ENCODE results near the gene CDK14. TPM values are rescaled to one million over a fixed set of nuclear protein-coding genes. Genes with fewer than 3 reads are reported as not detected.

The CDK14 gene
- total and polyA plus RNA-seq, 2 donors (not counting 1 experiment from before 2014, with no cell fraction given), result 42.1 to 167 TPM

DNA sequence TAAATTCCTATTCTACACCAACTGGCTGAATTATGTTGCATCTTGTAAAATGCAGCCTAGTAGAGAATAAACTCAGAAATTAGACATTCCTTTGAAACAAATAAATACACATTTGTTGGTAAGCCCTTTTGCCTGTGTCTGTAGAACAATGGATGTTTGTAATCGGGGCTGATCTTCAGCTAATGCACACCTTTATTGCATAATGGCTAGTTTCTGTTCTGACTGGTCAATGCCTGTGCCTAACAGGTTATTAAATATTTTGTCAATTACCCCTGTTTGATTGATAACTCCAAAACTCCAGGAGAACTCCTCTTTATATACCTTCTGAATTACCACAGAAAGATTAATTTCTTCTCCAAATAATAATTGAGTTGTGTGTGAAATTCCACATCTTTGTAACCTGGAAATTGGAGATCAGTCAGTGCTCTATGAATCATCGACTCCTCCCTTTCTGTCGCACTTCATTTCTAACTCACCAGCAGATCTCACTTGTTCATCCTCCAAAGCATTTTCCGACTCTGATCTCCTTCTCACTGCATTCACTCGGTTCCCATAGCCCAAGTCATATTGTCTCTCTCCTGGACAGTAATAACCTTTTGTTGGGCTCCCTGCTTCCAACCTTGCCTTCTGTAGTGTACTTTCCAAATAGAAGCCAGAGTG, 472.1 kb downstream of the CDK14 start:
- H3K27me3 ChIP-seq (replicated peaks in 1 of 4; ENCODE audit: control extremely low read depth in 1 of 4, control insufficient read depth in 3 of 4, insufficient read depth in 4 of 4, low read length in 3 of 4), result no peaks in the 10 kb centered on the region
- H3K27ac ChIP-seq (ENCODE audit: low read length in 2 of 2), result no peak overlapping the region
- Mint-ChIP-seq H3K27me3 (no peaks in the 10 kb centered on the region), H3K4me3 (no peak overlapping the region), H3K27ac (no peak overlapping the region), H3K9me3 (ENCODE audit: insufficient read depth) (no peaks in the 10 kb centered on the region), H3K4me1 (peaks cover 27% of the 10 kb centered on the region)
- H3K4me1 ChIP-seq (ENCODE audit: control insufficient read depth in 2 of 2, insufficient read depth in 2 of 2, low read length in 2 of 2), result no peaks in the 10 kb centered on the region
- no peak for DNase-seq
- H3K9ac ChIP-seq (ENCODE audit: low read length), result no peak overlapping the region
- TF ChIP-seq EZH2 (IDR thresholded peaks at IDR 0.05; ENCODE audit: borderline replicate concordance, insufficient read depth, low read depth, low read length, poor library complexity, severe bottlenecking), result no peak
- TF ChIP-seq, protein P1, sequence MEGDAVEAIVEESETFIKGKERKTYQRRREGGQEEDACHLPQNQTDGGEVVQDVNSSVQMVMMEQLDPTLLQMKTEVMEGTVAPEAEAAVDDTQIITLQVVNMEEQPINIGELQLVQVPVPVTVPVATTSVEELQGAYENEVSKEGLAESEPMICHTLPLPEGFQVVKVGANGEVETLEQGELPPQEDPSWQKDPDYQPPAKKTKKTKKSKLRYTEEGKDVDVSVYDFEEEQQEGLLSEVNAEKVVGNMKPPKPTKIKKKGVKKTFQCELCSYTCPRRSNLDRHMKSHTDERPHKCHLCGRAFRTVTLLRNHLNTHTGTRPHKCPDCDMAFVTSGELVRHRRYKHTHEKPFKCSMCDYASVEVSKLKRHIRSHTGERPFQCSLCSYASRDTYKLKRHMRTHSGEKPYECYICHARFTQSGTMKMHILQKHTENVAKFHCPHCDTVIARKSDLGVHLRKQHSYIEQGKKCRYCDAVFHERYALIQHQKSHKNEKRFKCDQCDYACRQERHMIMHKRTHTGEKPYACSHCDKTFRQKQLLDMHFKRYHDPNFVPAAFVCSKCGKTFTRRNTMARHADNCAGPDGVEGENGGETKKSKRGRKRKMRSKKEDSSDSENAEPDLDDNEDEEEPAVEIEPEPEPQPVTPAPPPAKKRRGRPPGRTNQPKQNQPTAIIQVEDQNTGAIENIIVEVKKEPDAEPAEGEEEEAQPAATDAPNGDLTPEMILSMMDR (IDR thresholded peaks at IDR 0.05), result no peak
- peaks cover 0 to 4% (median 0%) of the 10 kb centered on the region in 3 donors for H3K9me3 ChIP-seq (ENCODE audit: control extremely low read depth in 1 of 3, control insufficient read depth in 2 of 3, insufficient read depth in 1 of 3, low read length in 2 of 3)
- H4K20me1 ChIP-seq (ENCODE audit: control insufficient read depth, insufficient read depth, low read length, poor library complexity, severe bottlenecking), result no peaks in the 10 kb centered on the region
- no peak overlapping the region for H3K4me3 ChIP-seq (ENCODE audit: control extremely low read depth in 1 of 5, extremely low read depth in 1 of 5, insufficient read depth in 1 of 5, low read depth in 2 of 5, low read length in 4 of 5)
- ATAC-seq (ENCODE audit: low read depth), result no peak
- 96% methylated on average over 4 of the region's 5 CpGs for WGBS (ENCODE audit: insufficient coverage)
- no peak overlapping the region for H3K4me2 ChIP-seq (replicated peaks; ENCODE audit: low read depth, low read length, poor library complexity, severe bottlenecking)
- peaks cover 2 to 19% of the 10 kb centered on the region in 2 experiments for H3K36me3 ChIP-seq (replicated peaks in 1 of 2; ENCODE audit: control extremely low read depth in 1 of 2, control insufficient read depth in 1 of 2, extremely low read depth in 1 of 2, insufficient read depth in 2 of 2, low read length in 1 of 2)
- POLR2A ChIA-PET, result no interaction called here
- intact Hi-C loops (cut with micrococcal nuclease), result no loop called here
- CTCF ChIA-PET, result interaction anchor here (1.0 to 2.5 kb wide), 2 partner anchors 22 to 613 kb away, joined by 3 to 5 read pairs; no protein-coding TSS in a partner anchor
- H3K79me2 ChIP-seq (ENCODE audit: control insufficient read depth, insufficient read depth, low read length), result no peaks in the 10 kb centered on the region
- no peak overlapping the region for H2AFZ ChIP-seq (ENCODE audit: insufficient read depth, low read depth, low read length, poor library complexity, severe bottlenecking)

- no peak overlapping the region for H2AFZ ChIP-seq (ENCODE audit: insufficient read depth, low read depth, low read length, poor library complexity, severe bottlenecking)
- intact Hi-C loops (cut with micrococcal nuclease), result no loop called here
- CTCF ChIA-PET, result interaction anchor here (2.5 kb wide), 1 partner anchor 21 kb away, joined by 5 read pairs; no protein-coding TSS in a partner anchor
- 100% methylated on average over 1 of the region's 4 CpGs for WGBS (ENCODE audit: insufficient coverage)
- DNase-seq (no peak), ATAC-seq (ENCODE audit: low read depth) (no peak)
- POLR2A ChIA-PET, result no interaction called here
- H3K79me2 ChIP-seq (ENCODE audit: control insufficient read depth, insufficient read depth, low read length), result no peaks in the 10 kb centered on the region
- no peak overlapping the region for H3K27ac ChIP-seq (ENCODE audit: low read length in 2 of 2)
- Mint-ChIP-seq H3K27me3 (no peaks in the 10 kb centered on the region), H3K4me3 (no peak overlapping the region), H3K4me1 (peaks cover 24% of the 10 kb centered on the region), H3K27ac (no peak overlapping the region), H3K9me3 (ENCODE audit: insufficient read depth) (no peaks in the 10 kb centered on the region)
- H4K20me1 ChIP-seq (ENCODE audit: control insufficient read depth, insufficient read depth, low read length, poor library complexity, severe bottlenecking), result no peaks in the 10 kb centered on the region
- H3K36me3 ChIP-seq (replicated peaks in 1 of 2; ENCODE audit: control extremely low read depth in 1 of 2, control insufficient read depth in 1 of 2, extremely low read depth in 1 of 2, insufficient read depth in 2 of 2, low read length in 1 of 2), result peaks cover 2 to 19% of the 10 kb centered on the region in 2 experiments
- H3K27me3 ChIP-seq (replicated peaks in 1 of 4; ENCODE audit: control extremely low read depth in 1 of 4, control insufficient read depth in 3 of 4, insufficient read depth in 4 of 4, low read length in 3 of 4), result no peaks in the 10 kb centered on the region
- no peak for TF ChIP-seq EZH2 (IDR thresholded peaks at IDR 0.05; ENCODE audit: borderline replicate concordance, insufficient read depth, low read depth, low read length, poor library complexity, severe bottlenecking)
- TF ChIP-seq, protein P1 (IDR thresholded peaks at IDR 0.05), result no peak
- H3K9me3 ChIP-seq (ENCODE audit: control extremely low read depth in 1 of 3, control insufficient read depth in 2 of 3, insufficient read depth in 1 of 3, low read length in 2 of 3), result peaks cover 0 to 4% (median 0%) of the 10 kb centered on the region in 3 donors
- no peaks in the 10 kb centered on the region for H3K4me1 ChIP-seq (ENCODE audit: control insufficient read depth in 2 of 2, insufficient read depth in 2 of 2, low read length in 2 of 2)
- H3K4me2 ChIP-seq (replicated peaks; ENCODE audit: low read depth, low read length, poor library complexity, severe bottlenecking), result no peak overlapping the region
- no peak overlapping the region for H3K4me3 ChIP-seq (ENCODE audit: control extremely low read depth in 1 of 5, extremely low read depth in 1 of 5, insufficient read depth in 1 of 5, low read depth in 2 of 5, low read length in 4 of 5)
- H3K9ac ChIP-seq (ENCODE audit: low read length), result no peak overlapping the region
Measured at GRCh38 chr7:91069146-91069545, 473.0 kb downstream of the CDK14 start.
